ENCODE data around the gene SLC27A5. TPM values are rescaled to one million over a fixed set of nuclear protein-coding genes. Genes with fewer than 3 reads are reported as not detected.
A peak's percentile ranks its signal among the peaks of the same experiment; 100 is the strongest.

SLC27A5 gene
- total RNA-seq, 1 experiment from 2014 or later: 17.1 TPM

DNA sequence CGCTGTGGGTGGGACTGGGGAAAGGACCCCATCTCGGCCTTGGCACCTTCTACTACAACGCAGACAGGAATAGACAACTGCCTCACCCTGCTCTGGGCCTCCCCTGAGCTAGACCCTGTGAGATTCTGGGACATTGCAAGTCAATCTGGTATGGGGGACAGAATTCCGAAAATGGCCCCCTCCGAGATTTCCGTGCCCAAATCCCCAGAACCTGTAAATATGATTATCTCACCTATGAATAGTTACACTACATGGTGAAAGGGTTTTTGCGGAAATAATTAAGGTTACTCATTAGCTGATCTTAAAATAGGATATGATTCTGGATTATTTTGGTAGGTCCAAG lies 8.4 kb upstream of the SLC27A5 start:
- H3K4me1 ChIP-seq (ENCODE audit: insufficient read depth, low read length): peaks cover 3% of the 10 kb centered on the region; the same call in 1 of the 2 replicates
- H4K8ac ChIP-seq (replicated peaks; ENCODE audit: insufficient read length, low read depth, low read length): no peak overlapping the region
- no peak overlapping the region for H2BK20ac ChIP-seq (ENCODE audit: low read depth, low read length, poor library complexity, severe bottlenecking)
- no peak overlapping the region for H2AK5ac ChIP-seq (ENCODE audit: insufficient read length, low read length)
- H3K9ac ChIP-seq (ENCODE audit: extremely low read depth, insufficient read length, low read length): peak overlapping the region; percentile 96
- H3K23ac ChIP-seq (ENCODE audit: insufficient read length, low read depth, low read length): no peak overlapping the region
- no peaks in the 10 kb centered on the region for H3K9me3 ChIP-seq (ENCODE audit: control insufficient read depth, low read depth, low read length)
- DNase-seq: no peak
- H3K14ac ChIP-seq (ENCODE audit: insufficient read depth, low read length): 0 out of 2 replicates have a peak overlapping the region, but pooled peaks have one; percentile 26
- H2BK120ac ChIP-seq (ENCODE audit: low read depth, low read length, poor library complexity, severe bottlenecking): no peak overlapping the region
- H2BK5ac ChIP-seq (ENCODE audit: insufficient read length, low read length): no peak overlapping the region
- H4K5ac ChIP-seq (ENCODE audit: insufficient read length, low read depth, low read length): no peak overlapping the region
- H3K79me1 ChIP-seq (ENCODE audit: insufficient read depth, low read depth, low read length, poor library complexity, severe bottlenecking): no peaks in the 10 kb centered on the region
- H2AFZ ChIP-seq (ENCODE audit: low read length): no peak overlapping the region
- no peak overlapping the region for H3T11ph ChIP-seq (ENCODE audit: low read length)
- H3K27me3 ChIP-seq (ENCODE audit: insufficient read depth, low read length): no peaks in the 10 kb centered on the region
- peaks cover 2% of the 10 kb centered on the region; the same call in 1 of the 2 replicates for H3K79me2 ChIP-seq (ENCODE audit: insufficient read depth, low read length)
- Mint-ChIP-seq H3K27ac (peak overlapping the region; percentile 75 to 100 (median 99); a peak in 6 of 7 replicates), H3K36me3 (ENCODE audit: insufficient read depth in 1 of 3, low read depth in 3 of 3) (peaks cover 8 to 15% (median 12%) of the 10 kb centered on the region in 3 experiments), H3K4me3 (peak overlapping the region; percentile 91 to 96), H3K9me3 (peaks cover 0 to 3% of the 10 kb centered on the region in 2 experiments; a peak in 1 of 5 replicates), H3K27me3 (ENCODE audit: low read depth) (no peaks in the 10 kb centered on the region), H3K4me1 (peaks cover 47 to 48% of the 10 kb centered on the region in 2 experiments)
- H3K23me2 ChIP-seq (ENCODE audit: insufficient read length, low read depth, low read length, poor library complexity, severe bottlenecking): peaks cover 19% of the 10 kb centered on the region
- no peak overlapping the region for H3K4ac ChIP-seq (ENCODE audit: low read depth, low read length)
- H4K91ac ChIP-seq (ENCODE audit: insufficient read length, low read depth, low read length): no peak overlapping the region
- TF ChIP-seq, protein P1, sequence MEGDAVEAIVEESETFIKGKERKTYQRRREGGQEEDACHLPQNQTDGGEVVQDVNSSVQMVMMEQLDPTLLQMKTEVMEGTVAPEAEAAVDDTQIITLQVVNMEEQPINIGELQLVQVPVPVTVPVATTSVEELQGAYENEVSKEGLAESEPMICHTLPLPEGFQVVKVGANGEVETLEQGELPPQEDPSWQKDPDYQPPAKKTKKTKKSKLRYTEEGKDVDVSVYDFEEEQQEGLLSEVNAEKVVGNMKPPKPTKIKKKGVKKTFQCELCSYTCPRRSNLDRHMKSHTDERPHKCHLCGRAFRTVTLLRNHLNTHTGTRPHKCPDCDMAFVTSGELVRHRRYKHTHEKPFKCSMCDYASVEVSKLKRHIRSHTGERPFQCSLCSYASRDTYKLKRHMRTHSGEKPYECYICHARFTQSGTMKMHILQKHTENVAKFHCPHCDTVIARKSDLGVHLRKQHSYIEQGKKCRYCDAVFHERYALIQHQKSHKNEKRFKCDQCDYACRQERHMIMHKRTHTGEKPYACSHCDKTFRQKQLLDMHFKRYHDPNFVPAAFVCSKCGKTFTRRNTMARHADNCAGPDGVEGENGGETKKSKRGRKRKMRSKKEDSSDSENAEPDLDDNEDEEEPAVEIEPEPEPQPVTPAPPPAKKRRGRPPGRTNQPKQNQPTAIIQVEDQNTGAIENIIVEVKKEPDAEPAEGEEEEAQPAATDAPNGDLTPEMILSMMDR (conservative IDR thresholded peaks at IDR 0.05): no peak
- H2BK15ac ChIP-seq (ENCODE audit: low read depth, low read length): no peak overlapping the region
- H3K18ac ChIP-seq (ENCODE audit: insufficient read length, low read depth, low read length): no peak overlapping the region
- peak overlapping the region; percentile 69 for H3K27ac ChIP-seq (ENCODE audit: insufficient read length, low read depth, low read length)
- H3K4me2 ChIP-seq (ENCODE audit: insufficient read depth, insufficient read length, low read length): peak overlapping the region; percentile 85
- H2BK12ac ChIP-seq (ENCODE audit: insufficient read length, low read depth, low read length): no peak overlapping the region
- H4K20me1 ChIP-seq (ENCODE audit: control insufficient read depth, insufficient read depth, insufficient read length): no peaks in the 10 kb centered on the region
- H3K56ac ChIP-seq (ENCODE audit: insufficient read length, low read depth, low read length): no peak overlapping the region
- WGBS (ENCODE audit: extremely low coverage, insufficient read length, low lambda C conversion rate): no CpG with 5 or more reads among the region's 7 CpGs
